Activated naive CD8-positive, alpha-beta T cell (primary cell): ENCODE data around the gene DBX1.
A peak's percentile ranks its signal among the peaks of the same experiment; 100 is the strongest.

ENCODE experiments used
- H3K27ac Mint-ChIP-seq: one replicate; pipeline ENCODE4 v1.8.0; 2021; ENCODE audit warnings: mixed read lengths
- H3K27me3 Mint-ChIP-seq: one replicate; pipeline ENCODE4 v1.8.0; 2021; ENCODE audit warnings: mixed read lengths
- H3K36me3 Mint-ChIP-seq: one replicate; pipeline ENCODE4 v1.8.0; 2021; ENCODE audit warnings: mixed read lengths
- H3K4me1 Mint-ChIP-seq: one replicate; pipeline ENCODE4 v1.8.0; 2021; ENCODE audit warnings: low read depth, mixed read lengths
- H3K4me3 Mint-ChIP-seq: one replicate; pipeline ENCODE4 v1.8.0; 2021; ENCODE audit warnings: mild to moderate bottlenecking, mixed read lengths
- H3K9me3 Mint-ChIP-seq: one replicate; pipeline ENCODE4 v1.8.0; 2021; ENCODE audit warnings: low read depth, mixed read lengths

The DBX1 gene

DNA sequence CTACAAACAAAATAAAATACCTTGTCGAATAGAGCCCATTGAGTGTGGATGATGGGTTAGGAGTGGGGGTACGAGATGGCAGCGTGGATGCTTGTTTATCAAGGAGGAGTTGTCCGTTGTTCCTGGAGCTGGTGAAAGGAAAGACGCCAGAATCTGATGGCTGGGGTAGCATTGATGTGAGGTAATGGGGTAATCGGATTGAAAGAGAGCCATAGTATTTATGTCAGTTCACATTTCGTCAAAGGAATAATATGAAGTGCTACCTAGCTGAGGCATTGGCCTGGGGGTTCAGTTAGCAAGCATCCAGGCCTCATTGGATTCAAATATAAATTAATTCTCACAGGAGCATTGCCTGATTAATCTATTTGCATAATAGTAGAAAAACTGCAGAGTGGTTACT is 16.9 kb upstream of the DBX1 start:
- no peak overlapping the region for H3K4me3 Mint-ChIP-seq
- H3K9me3 Mint-ChIP-seq = no peaks in the 10 kb centered on the region
- H3K4me1 Mint-ChIP-seq = no peaks in the 10 kb centered on the region
- H3K27me3 Mint-ChIP-seq = peaks cover 18% of the 10 kb centered on the region
- H3K36me3 Mint-ChIP-seq = no peaks in the 10 kb centered on the region
- no peak overlapping the region for H3K27ac Mint-ChIP-seq

DNA sequence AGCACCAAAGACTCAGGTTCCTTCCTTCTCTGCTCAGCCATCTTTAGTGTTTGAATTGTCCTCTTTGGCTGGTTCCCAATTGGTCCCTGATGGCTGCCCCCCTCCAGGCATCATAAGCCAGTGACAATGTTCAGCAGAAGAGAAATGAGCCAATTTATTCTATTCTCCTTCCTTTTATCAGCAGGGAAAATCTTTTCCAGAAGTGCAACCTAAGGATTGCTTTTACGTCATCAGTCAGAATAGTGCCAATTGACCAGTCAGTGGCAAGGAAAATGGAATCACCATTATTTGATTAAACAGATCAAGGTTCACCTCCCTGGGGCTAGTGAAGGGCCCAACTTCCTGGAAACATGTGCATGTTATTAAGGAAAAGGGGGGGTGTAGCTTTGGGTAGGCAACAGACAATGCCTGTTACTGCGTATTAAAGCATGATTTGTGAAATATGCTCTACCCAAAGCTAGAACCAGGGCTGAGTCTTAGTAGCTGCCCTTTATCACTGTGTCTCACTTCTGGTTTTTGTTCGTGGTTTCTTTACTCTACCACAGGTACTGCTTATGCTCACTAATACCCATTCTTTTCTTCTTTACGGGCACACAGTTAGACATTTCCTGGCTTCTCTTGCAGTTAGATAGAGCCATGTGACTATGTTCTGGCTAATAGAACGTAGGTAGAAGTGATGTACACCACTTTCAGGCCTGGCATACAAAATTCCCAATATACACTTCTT is 12.6 kb upstream of the DBX1 start:
- Mint-ChIP-seq H3K4me3 (no peak overlapping the region), H3K27ac (no peak overlapping the region), H3K36me3 (no peaks in the 10 kb centered on the region), H3K9me3 (peaks cover 4% of the 10 kb centered on the region), H3K4me1 (no peaks in the 10 kb centered on the region), H3K27me3 (peaks cover 26% of the 10 kb centered on the region)

DNA sequence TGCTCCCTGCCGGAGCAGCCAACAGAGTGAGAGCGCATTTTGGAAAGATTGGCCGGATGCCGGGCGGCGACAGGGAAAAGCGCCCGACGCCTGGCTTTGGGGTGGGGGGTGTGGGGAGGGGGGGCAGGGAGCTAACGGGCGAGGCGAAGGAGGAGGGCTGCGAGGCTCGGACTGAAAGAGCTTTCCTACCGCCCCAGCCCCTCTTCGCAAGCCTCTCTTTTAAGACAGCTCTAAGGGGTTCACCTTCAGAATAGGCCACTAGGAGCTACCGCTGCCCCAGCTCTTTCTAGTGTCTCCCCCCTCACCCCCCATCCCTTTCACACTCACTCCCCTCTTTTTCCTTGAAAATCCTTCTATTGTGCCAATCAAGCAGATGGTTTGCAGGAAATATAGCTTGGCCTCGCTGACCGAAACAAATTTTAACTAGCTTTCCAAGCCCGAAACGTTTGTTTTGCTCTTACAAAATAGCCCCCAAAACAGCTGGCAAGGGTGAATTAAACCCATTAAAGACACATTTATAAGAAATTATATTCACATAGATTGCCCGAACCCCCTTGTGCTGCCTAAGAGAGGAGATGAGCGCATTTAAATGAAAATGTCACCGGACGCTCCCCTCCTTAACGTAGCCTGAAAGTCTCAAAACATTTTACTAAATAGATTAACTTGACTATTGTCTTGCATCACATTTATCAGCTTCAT is 3.7 kb upstream of the DBX1 start:
- Mint-ChIP-seq H3K27ac (no peak overlapping the region), H3K9me3 (no peaks in the 10 kb centered on the region), H3K4me3 (peak overlapping the region; percentile 75), H3K4me1 (peaks cover 29% of the 10 kb centered on the region), H3K27me3 (peaks cover 63% of the 10 kb centered on the region), H3K36me3 (no peaks in the 10 kb centered on the region)

DNA sequence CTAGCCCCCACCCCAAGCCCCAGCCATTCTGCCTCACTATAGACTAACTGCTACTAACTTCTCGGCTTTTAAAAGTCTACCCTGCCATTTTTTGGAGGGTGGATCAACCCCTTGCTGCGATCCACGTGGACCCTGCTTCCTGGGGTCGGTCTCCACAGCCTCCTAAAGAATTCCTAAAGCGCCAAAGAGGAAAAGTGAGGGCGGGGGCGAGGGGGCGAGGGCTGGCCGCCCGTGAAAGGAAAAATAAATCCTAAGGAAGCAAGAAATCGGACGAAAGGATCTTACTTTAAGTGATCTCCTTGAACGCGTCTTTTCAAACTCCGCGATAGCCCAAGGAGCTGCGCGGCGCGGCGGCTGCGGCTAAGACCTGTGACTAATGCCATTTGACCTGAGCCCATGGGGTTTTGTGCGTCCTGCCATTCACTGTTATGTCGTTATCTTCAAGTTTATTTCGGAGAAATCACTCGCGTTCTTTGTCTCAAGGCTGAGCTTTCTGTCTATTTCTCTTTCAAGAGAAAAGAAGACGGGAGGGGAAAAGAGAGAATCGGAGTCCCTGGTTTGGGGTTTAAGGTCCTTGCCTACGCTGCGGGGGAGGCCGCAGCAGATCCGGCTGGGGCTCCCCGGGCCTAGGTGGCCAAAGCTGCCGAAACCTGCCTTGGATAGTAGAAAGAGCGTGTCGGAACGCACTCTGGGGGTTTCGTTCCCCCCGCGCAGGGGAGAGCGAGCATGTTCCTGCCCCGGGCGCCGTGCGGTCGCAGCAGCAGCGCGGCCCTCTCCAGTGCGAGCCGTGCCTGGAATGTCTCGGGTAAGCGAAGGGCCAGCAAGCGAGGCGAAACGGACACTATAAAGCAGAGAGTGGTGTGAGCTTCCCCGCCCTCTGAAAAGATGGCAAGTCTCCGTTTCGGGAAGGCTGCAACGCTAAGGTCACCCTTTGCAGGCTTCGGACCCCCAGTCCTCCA is 2.8 kb upstream of the DBX1 start:
- peak overlapping the region; percentile 75 for H3K4me3 Mint-ChIP-seq
- peaks cover 65% of the 10 kb centered on the region for H3K27me3 Mint-ChIP-seq
- H3K9me3 Mint-ChIP-seq = no peaks in the 10 kb centered on the region
- peaks cover 35% of the 10 kb centered on the region for H3K4me1 Mint-ChIP-seq
- no peaks in the 10 kb centered on the region for H3K36me3 Mint-ChIP-seq
- no peak overlapping the region for H3K27ac Mint-ChIP-seq

DNA sequence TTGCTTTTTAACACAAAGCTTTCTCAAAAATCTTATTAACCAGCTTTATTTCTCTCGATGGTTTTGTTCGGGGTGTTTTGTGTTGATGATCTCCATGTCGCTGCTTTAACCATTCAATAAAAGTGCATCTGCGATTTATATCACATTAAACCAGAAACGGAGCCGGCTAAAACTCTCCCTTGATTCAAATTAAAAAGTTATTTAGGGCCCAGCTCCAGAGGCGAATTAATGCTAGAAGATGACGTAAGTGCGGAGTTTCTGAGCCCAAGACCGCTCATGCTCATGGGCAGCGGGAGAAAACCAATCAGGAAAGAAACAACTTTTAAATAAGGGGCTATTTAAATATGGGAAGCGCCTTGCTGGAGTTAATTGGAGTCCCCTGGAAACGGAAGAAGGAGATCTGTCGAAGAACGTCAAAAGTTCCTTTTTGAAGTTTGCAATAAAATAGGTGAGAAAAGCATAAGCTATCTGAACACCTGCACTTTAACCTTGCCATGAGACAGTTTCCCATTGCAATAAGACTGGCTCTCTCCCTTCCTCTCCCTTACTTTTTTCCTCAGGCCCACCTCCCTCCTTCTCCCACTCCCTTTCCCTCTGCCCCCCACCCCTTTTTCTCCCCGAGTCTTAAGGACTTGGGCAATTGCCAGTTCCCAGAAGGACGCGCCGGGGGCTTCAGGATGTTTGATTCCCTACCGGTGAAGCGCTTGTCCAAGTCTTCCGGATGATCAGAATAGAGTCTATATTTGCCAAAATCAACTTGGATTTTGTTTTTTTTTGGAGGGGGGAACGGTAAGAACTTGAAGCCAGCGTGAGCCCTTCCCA is 1.9 kb upstream of the DBX1 start:
- H3K4me3 Mint-ChIP-seq = peak overlapping the region; percentile 15
- peaks cover 63% of the 10 kb centered on the region for H3K27me3 Mint-ChIP-seq
- no peaks in the 10 kb centered on the region for H3K9me3 Mint-ChIP-seq
- H3K27ac Mint-ChIP-seq = no peak overlapping the region
- H3K4me1 Mint-ChIP-seq = peaks cover 43% of the 10 kb centered on the region
- H3K36me3 Mint-ChIP-seq = no peaks in the 10 kb centered on the region

DNA sequence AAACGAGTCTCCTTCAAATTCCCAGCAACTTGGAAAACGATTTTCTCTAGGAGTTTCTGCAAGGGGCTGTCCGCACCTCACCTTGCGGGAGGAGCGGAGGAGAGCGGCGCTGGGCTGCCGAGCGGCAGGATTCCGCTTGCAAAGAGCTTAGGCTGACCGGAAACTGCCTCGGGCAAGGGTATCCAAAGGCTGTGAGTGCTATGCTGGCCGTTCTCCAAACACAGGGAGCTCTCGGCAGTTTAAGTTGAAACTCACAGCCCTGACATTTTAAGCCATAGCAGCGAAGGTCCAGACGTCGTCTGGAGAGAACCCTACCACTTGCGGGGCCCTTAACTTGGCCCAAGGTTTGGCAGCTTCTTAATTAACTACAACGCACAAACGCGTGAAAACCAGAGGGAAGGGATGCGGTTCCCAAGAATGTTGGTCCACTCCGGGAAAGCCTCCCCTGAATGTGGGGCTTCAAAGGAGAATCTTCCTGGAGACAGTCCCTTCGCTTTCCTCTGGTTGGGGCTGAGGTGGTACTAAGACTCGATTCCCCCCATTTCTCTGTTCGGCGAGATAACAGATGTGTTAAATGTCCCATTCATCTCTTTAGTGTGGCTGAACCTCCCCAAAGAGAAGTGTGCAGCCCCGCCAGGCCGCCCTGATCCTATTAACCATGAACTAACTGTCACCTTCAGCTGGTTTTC is 1.1 kb upstream of the DBX1 start:
- Mint-ChIP-seq H3K9me3 (no peaks in the 10 kb centered on the region), H3K4me3 (no peak overlapping the region), H3K36me3 (no peaks in the 10 kb centered on the region), H3K27me3 (peaks cover 58% of the 10 kb centered on the region), H3K4me1 (peaks cover 43% of the 10 kb centered on the region), H3K27ac (no peak overlapping the region)

DNA sequence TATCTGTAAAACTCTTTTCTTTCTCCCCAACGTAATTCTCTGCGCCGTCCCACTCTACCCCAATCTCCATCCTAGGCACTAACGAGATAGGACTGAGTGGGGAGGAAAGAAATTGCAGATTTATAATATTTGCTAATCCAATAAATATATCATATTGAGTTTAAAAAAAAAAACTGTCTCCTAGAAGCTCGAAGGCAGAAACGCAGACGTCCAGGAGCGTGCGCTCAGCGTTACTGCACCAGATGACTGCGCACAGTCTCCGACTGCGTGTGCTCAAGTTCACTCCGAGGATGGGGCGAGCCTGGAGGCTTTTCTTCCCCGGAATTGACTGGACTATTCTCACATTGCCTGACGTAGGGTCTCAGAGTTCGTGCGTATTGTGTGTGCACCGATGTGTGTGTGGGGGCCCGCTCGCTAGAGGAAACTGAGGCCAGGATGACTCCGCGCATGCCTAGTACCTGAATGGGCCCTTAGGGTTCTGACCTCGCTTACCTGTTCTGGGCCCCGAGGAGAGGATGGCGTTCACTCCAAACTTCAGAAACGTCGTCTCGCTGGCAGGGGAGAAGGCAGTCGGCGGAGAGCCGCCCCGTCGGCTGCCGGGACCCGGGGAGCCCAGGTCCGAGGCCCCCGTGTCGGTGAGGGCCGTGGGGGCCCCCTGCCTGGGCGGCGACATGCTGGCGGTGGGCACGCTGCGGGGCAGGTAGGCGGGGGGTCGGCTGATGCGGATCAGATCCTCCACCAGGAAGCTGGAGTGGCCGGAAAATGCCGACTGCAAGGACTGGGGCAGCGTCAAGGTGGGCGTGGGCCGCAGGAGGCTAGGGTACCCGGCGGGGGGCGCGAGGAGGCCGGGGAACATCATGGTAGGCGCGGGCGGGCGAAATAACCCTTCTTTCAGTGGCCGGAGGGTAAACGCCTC is 551 bp downstream of the DBX1 start:
- no peak overlapping the region for H3K27ac Mint-ChIP-seq
- peaks cover 47% of the 10 kb centered on the region for H3K4me1 Mint-ChIP-seq
- H3K9me3 Mint-ChIP-seq = no peaks in the 10 kb centered on the region
- peaks cover 56% of the 10 kb centered on the region for H3K27me3 Mint-ChIP-seq
- H3K4me3 Mint-ChIP-seq = no peak overlapping the region
- no peaks in the 10 kb centered on the region for H3K36me3 Mint-ChIP-seq

DNA sequence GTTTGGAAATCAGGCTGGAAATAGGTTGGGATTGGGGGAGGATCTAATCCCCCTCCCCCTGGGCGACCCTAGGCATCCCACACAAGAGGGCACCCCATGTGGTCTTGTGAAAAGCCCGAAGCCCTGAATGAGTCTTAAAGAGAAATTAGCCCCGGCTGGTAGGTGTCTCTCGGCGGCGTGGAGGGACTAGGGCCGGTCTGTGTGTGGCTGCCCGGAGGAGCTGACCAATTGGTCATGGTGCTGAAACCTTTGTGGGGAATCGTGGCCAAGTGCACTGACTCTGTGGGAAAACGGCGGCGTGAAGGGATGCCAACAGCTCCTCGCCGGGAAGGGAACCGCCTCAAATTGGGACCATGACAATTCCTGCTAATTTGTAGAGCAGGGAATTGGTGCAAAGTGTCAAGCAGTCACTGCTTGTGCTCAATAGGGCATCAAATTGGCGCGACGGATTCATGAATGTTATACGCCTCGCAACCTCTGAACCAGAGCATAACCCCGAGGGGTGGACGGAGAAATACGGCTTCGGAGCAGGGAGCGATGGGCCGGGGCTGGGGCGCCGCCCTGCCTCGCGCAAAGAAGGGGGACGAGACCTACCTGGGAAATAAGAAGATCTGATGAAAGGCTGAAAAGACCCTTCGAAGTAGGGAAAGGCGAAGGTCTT is 1.5 kb downstream of the DBX1 start:
- H3K27ac Mint-ChIP-seq = no peak overlapping the region
- peak overlapping the region; percentile 21 for H3K4me3 Mint-ChIP-seq

DNA sequence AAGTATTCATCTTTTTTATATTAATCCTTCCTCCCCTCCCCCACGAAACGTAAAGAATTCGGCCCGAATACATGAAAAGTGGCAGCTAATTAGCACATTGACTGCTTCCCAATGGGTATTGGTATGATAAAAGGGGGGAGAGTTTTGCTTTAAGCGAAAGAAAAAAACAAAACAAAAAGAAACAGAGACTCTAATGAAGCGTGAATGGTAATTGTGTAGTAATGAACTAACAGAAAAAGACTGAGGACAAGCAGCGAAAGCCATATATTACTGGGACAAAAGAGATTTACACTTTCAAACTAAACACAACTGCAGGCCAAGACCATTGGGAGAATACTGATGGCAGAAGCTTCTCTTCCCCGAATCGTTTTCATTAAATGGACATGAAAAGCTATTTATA is 2.5 kb downstream of the DBX1 start:
- H3K4me1 Mint-ChIP-seq = peaks cover 34% of the 10 kb centered on the region
- H3K36me3 Mint-ChIP-seq = no peaks in the 10 kb centered on the region
- H3K4me3 Mint-ChIP-seq = peak overlapping the region; percentile 83
- peaks cover 42% of the 10 kb centered on the region for H3K27me3 Mint-ChIP-seq
- no peaks in the 10 kb centered on the region for H3K9me3 Mint-ChIP-seq
- no peak overlapping the region for H3K27ac Mint-ChIP-seq

More for the DNA sequence above, 1.5 kb downstream of the DBX1 start:
- Mint-ChIP-seq H3K9me3 (no peaks in the 10 kb centered on the region), H3K4me1 (peaks cover 43% of the 10 kb centered on the region), H3K27me3 (peaks cover 51% of the 10 kb centered on the region), H3K36me3 (no peaks in the 10 kb centered on the region)

DNA sequence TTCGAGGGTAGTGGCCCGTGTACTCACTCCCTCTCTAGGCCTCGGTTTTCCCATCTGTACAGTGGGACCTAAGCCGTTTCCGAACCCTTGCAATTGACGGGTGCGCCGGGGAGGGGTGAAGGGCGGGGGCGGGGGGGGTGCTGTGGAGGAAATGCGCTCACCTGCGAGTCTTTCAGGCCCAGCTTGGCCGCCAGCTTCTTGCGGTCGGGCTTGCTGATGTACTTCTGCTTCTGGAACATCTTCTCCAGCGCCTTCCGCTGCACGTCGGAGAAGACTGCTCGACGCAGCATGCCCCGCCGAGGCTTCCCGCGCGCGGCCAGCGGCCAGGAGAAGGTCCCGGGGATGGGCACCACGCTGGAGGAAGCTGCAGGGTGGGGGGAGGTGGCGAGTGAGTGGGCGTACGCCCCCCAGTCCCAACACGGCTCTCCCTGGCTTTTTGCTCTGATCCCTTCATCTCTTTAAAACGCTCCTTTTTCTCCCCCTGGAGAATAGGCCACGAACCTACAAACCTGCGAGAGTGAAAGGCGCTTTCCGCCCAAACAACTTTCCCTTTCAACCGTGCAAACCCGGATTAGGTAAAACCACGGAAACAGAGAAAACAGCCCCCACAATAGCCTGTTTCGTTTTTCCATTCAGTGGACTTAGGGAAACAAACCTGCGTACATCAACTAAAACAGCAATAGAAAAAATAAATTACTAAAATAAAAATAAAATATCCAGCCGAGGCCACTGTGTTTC is 3.2 kb downstream of the DBX1 start:
- Mint-ChIP-seq H3K27me3 (peaks cover 37% of the 10 kb centered on the region), H3K36me3 (no peaks in the 10 kb centered on the region), H3K4me1 (peaks cover 28% of the 10 kb centered on the region), H3K4me3 (peak overlapping the region; percentile 83), H3K9me3 (no peaks in the 10 kb centered on the region), H3K27ac (no peak overlapping the region)

DNA sequence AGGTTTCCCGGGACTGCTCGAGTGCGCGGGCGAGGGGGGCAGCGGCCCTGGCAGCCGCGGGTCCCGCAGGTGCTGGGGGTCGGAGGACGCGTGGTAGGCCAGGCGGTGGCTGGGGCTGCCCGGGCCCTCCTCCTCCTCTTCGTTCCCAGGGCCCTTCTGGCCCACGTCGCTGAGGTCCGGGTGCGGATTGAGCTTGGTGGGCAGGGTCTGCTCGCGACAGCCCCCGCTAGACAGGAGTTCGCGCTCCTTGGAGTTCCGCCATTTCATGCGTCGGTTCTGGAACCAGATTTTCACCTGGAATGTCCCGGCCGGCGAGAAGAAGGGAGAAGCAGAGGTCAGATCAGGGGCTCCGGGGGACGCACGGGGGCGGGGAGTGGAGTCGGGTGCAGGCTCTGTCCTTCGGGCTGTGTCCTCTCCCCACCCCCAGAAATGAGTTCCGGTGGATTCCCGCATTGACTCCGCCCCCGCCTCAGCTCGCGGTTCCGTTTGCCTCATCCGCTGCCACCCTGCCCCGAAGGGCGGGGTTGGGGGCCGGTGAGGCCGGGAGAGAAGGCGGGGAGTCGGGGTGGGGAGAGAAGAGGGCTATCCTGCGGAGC is 3.9 kb downstream of the DBX1 start:
- no peaks in the 10 kb centered on the region for H3K9me3 Mint-ChIP-seq
- peak overlapping the region; percentile 83 for H3K4me3 Mint-ChIP-seq
- H3K4me1 Mint-ChIP-seq = peaks cover 23% of the 10 kb centered on the region
- peak overlapping the region; percentile 41 for H3K27ac Mint-ChIP-seq
- no peaks in the 10 kb centered on the region for H3K36me3 Mint-ChIP-seq
- peaks cover 33% of the 10 kb centered on the region for H3K27me3 Mint-ChIP-seq
